Stimulated activated CD8-positive, alpha-beta memory T cell treated with anti-CD3 and anti-CD28 coated beads, Interleukin-7, amount 100 ng/mL, for 4 hours (primary cell): ENCODE results near the gene HTT-AS.

Experiments
- DNase-seq, 2 donors: peaks; one replicate each; pipeline ENCODE4 v3.0.0-alpha.2; 2020; ENCODE audit warnings: low read depth in 2 of 2

The HTT-AS gene

GRCh38 chr4:3030566-3031356, 43.6 kb downstream of the HTT-AS start:
- DNase-seq = no peak

GRCh38 chr4:3029464-3029863, 44.9 kb downstream of the HTT-AS start:
- DNase-seq = no peak

GRCh38 chr4:3026540-3026939, 47.8 kb downstream of the HTT-AS start:
- no peak for DNase-seq

GRCh38 chr4:3025881-3026280, 48.5 kb downstream of the HTT-AS start:
- no peak for DNase-seq

- DNase-seq = no peak
These were observed 51.7 kb downstream of the HTT-AS start for GRCh38 chr4:3022651-3023050.

GRCh38 chr4:3022112-3022511, 52.2 kb downstream of the HTT-AS start:
- DNase-seq = no peak

GRCh38 chr4:3021627-3022026, 52.7 kb downstream of the HTT-AS start:
- DNase-seq = no peak

GRCh38 chr4:3021127-3021526, 53.2 kb downstream of the HTT-AS start:
- no peak for DNase-seq

GRCh38 chr4:3019145-3019846, 55.0 kb downstream of the HTT-AS start:
- no peak for DNase-seq

GRCh38 chr4:3017504-3017903, 56.8 kb downstream of the HTT-AS start:
- no peak for DNase-seq

- DNase-seq = no peak
These were observed 57.4 kb downstream of the HTT-AS start for GRCh38 chr4:3016961-3017360.

- no peak for DNase-seq
These were observed 60.4 kb downstream of the HTT-AS start for GRCh38 chr4:3013839-3014350.
